Nephron progenitor cell (in vitro differentiated cells): Measurements from ENCODE around the gene PRUNE2.

Experiments used
- DNase-seq: peaks from one replicate; pipeline ENCODE4 v3.0.0; 2021
- H3K27ac Mint-ChIP-seq: 2 replicates; pipeline ENCODE4 v1.8.0; 2021; ENCODE audit warnings: mild to moderate bottlenecking, moderate library complexity, mixed read lengths
- H3K27me3 Mint-ChIP-seq: 2 replicates; pipeline ENCODE4 v1.8.0; 2021; ENCODE audit warnings: mild to moderate bottlenecking, low read depth, mixed read lengths; ENCODE audit not compliant: poor library complexity
- H3K36me3 Mint-ChIP-seq: 2 replicates; pipeline ENCODE4 v1.8.0; 2021; ENCODE audit warnings: low read depth, mixed read lengths
- H3K4me1 Mint-ChIP-seq: 2 replicates; pipeline ENCODE4 v1.8.0; 2021; ENCODE audit warnings: mixed read lengths
- H3K4me3 Mint-ChIP-seq: 2 replicates; pipeline ENCODE4 v1.8.0; 2021; ENCODE audit warnings: mild to moderate bottlenecking, moderate library complexity, mixed read lengths
- H3K9me3 Mint-ChIP-seq: 2 replicates; pipeline ENCODE4 v1.8.0; 2021; ENCODE audit warnings: mild to moderate bottlenecking, moderate library complexity, mixed read lengths
- TF ChIP-seq, protein P1 (sequence below): fragments of 200-600 bp; sonication (generic); IDR thresholded peaks from 2 replicates; pipeline ENCODE4 v1.5.0; 2021; ENCODE audit warnings: antibody characterized with exemption

The PRUNE2 gene

DNA sequence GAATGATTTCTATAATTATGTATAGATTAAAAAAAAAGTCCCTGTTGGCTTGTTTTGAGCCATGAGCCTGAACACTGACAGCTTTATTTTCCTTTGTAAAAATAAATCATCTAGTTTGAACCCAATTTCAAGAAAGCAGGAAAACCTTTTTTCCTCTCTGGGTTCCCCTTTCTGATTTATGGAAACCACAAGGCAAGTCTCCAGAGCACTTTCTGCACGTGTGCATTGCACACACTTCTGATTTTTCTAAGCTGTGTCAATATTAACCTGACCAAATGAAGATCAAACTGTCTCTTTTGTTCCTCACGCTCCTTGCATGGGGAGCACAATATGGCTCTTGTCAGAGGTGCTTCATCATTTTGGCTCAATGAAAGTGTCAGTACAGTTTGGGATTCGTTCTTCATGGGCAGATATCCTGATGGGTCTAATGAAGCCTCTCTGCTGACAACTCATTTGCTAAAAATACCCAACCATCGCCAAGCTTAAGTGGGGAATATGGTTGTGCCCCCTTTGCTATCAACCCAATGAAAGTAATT, 180.8 kb downstream of the PRUNE2 start:
- H3K36me3 Mint-ChIP-seq: no peaks in the 10 kb centered on the region
- DNase-seq: no peak
- TF ChIP-seq, protein P1, sequence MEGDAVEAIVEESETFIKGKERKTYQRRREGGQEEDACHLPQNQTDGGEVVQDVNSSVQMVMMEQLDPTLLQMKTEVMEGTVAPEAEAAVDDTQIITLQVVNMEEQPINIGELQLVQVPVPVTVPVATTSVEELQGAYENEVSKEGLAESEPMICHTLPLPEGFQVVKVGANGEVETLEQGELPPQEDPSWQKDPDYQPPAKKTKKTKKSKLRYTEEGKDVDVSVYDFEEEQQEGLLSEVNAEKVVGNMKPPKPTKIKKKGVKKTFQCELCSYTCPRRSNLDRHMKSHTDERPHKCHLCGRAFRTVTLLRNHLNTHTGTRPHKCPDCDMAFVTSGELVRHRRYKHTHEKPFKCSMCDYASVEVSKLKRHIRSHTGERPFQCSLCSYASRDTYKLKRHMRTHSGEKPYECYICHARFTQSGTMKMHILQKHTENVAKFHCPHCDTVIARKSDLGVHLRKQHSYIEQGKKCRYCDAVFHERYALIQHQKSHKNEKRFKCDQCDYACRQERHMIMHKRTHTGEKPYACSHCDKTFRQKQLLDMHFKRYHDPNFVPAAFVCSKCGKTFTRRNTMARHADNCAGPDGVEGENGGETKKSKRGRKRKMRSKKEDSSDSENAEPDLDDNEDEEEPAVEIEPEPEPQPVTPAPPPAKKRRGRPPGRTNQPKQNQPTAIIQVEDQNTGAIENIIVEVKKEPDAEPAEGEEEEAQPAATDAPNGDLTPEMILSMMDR: no peak
- no peak overlapping the region for H3K27ac Mint-ChIP-seq
- H3K4me3 Mint-ChIP-seq: no peak overlapping the region
- H3K27me3 Mint-ChIP-seq: no peaks in the 10 kb centered on the region
- H3K4me1 Mint-ChIP-seq: peaks cover 16% of the 10 kb centered on the region
- no peaks in the 10 kb centered on the region for H3K9me3 Mint-ChIP-seq

DNA sequence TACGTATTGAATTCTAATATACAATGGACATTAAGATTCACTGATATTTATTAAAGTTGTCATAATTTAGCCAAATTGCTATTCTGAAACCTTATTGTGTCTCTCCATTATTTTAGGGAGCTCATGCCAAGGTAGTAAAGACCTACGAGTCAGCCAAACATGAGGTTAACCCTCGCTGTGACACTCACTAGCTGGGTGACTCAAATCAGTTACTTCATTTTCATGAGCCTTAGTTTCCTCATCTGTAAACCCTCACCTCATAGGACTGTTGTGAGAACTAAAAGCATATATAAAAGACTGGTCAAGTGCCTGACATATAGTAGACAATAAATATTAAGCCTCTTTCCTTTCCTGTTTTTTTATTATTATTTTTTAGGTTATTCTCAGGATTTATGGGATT, 185.7 kb downstream of the PRUNE2 start:
- no peaks in the 10 kb centered on the region for H3K36me3 Mint-ChIP-seq
- no peak for DNase-seq
- TF ChIP-seq, protein P1: no peak
- peaks cover 40% of the 10 kb centered on the region for H3K4me1 Mint-ChIP-seq
- no peak overlapping the region for H3K27ac Mint-ChIP-seq
- no peak overlapping the region for H3K4me3 Mint-ChIP-seq
- H3K27me3 Mint-ChIP-seq: no peaks in the 10 kb centered on the region
- no peaks in the 10 kb centered on the region for H3K9me3 Mint-ChIP-seq

DNA sequence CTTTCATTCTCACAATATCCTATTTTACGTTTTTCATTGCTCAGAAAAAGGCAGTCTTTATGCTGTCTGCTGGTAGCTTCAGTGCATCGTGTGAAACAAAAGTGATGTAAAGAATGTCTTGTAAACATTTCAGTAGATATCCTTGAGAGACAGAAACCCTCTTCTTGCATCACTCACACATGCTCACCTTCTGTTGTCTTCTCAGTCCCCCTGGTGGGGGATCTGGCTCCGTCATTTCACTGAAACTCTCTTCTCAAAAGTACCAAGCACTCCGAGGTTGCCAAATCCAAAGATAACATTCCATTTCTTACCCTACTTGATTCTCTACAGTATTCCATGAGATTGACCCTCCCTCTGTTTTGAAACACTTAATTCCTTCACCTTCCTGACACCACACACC, 187.7 kb downstream of the PRUNE2 start:
- H3K4me3 Mint-ChIP-seq: no peak overlapping the region
- no peak for DNase-seq
- peak overlapping the region; percentile 21 for H3K27ac Mint-ChIP-seq
- peaks cover 42% of the 10 kb centered on the region for H3K4me1 Mint-ChIP-seq
- no peaks in the 10 kb centered on the region for H3K9me3 Mint-ChIP-seq
- H3K36me3 Mint-ChIP-seq: no peaks in the 10 kb centered on the region
- TF ChIP-seq, protein P1: no peak
- H3K27me3 Mint-ChIP-seq: no peaks in the 10 kb centered on the region

DNA sequence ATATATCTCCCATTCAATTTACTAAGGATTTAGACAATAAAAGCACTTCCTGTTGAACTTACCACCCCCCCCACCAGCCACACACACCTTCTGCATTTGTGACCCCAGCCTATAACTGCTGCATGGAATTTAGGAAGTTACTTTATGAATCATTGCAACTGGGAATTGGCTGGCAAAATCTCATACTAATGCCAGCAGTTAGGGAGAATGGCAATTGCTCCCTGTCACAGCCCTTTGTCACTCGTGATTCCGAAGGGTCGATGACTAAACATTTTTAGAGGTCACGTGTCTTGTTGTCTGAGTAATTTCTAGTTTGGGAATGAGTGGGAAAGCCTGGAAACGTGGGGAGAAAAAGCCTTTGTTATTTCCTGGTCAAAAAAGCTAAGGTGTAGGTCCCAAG, 188.3 kb downstream of the PRUNE2 start:
- TF ChIP-seq, protein P1: no peak
- peak overlapping the region; percentile 71 for H3K27ac Mint-ChIP-seq
- DNase-seq: no peak

DNA sequence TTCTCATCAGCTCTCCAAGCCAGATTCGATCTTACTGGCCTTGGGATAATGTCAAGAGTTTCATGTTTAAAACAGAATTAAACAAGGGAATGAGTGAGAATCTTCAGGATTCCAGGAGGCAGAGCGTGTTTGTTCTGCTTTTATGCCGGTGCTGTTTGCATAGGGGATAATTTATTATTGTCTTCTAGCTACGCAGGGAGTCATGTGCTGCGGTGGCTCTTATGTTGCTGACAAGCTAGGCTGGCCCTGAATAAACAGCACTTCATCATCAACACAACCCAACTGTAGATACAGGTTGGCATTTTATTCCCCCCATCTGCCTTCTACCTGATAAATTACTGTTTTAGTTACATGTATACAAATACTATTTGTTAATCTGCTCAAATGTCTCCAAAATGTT, 188.7 kb downstream of the PRUNE2 start:
- no peaks in the 10 kb centered on the region for H3K27me3 Mint-ChIP-seq
- DNase-seq: no peak
- no peaks in the 10 kb centered on the region for H3K36me3 Mint-ChIP-seq
- peak overlapping the region; percentile 69 for H3K27ac Mint-ChIP-seq
- peaks cover 51% of the 10 kb centered on the region for H3K4me1 Mint-ChIP-seq
- TF ChIP-seq, protein P1: no peak
- peak overlapping the region; percentile 18 for H3K4me3 Mint-ChIP-seq
- H3K9me3 Mint-ChIP-seq: no peaks in the 10 kb centered on the region

More for the DNA sequence above, 188.3 kb downstream of the PRUNE2 start:
- Mint-ChIP-seq H3K4me1 (peaks cover 47% of the 10 kb centered on the region), H3K4me3 (no peak overlapping the region), H3K27me3 (no peaks in the 10 kb centered on the region), H3K36me3 (no peaks in the 10 kb centered on the region), H3K9me3 (no peaks in the 10 kb centered on the region)

DNA sequence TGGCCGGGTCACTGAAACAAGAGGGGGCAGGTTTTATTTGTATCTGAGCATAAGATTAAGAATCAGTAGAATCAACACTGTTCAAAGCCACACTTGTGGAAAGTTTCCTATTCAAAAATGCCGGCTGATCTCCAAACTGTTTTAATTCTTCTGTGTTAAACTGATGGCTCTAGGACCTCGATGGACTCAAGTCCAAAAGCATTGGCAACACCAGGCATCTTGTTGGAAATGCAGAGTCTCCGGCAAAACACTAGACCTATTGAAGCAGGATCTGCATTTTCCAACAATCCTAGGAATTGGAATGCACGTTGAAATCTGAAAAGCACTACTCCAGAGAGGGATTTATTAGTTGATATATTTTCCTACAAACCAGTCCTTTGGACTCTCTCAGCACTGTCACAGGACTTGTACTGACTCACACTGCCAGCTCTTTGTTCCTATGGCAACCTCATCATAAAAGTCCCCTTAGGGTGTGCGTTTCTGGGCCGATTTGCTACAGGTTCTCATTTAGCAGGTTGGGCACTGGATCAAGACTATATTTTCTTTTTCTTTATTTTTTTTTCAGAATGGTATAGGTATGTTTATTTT, 189.7 kb downstream of the PRUNE2 start:
- H3K4me3 Mint-ChIP-seq: no peak overlapping the region
- no peaks in the 10 kb centered on the region for H3K9me3 Mint-ChIP-seq
- no peaks in the 10 kb centered on the region for H3K36me3 Mint-ChIP-seq
- TF ChIP-seq, protein P1: no peak
- no peaks in the 10 kb centered on the region for H3K27me3 Mint-ChIP-seq
- peaks cover 61% of the 10 kb centered on the region for H3K4me1 Mint-ChIP-seq
- H3K27ac Mint-ChIP-seq: peak overlapping the region; percentile 36
- no peak for DNase-seq
